ENCODE data around the gene NPDC1.

The NPDC1 gene

GRCh38 chr9:137057545-137057944 lies 11.6 kb upstream of the NPDC1 start:
- no peak for DNase-seq (ENCODE audit: low read depth in 4 of 4, low spot score in 1 of 4)

GRCh38 chr9:137056739-137057415 lies 10.9 kb upstream of the NPDC1 start:
- no peak for DNase-seq (ENCODE audit: low read depth in 4 of 4, low spot score in 1 of 4)

- DNase-seq (ENCODE audit: low read depth in 4 of 4, low spot score in 1 of 4), result no peak
These were observed 9.7 kb upstream of the NPDC1 start for GRCh38 chr9:137055385-137056364.

DNA sequence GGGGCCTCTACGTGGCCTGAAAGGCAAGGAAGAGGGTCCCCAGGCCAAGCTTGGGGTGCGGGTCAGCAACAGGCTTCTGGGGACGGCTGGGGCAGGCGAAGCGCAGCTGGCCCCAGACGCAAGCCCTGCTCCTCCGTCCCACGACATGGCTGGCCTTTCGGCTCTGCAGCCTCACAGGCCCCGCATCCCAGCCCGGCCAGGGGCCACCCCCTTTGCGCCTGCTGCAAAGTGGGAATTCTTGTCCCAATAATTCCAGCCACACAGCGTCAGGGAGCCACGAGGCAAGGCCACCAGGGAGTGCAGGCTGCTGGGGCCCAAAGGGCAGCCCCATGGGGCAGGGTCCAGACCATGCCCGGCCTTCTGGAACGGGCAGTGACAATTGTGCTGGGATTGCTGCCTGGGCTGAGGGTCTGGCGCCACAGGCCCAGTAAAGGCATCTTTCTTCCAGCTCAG lies 9.0 kb upstream of the NPDC1 start:
- DNase-seq (ENCODE audit: low read depth in 4 of 4, low spot score in 1 of 4), result no peak

DNA sequence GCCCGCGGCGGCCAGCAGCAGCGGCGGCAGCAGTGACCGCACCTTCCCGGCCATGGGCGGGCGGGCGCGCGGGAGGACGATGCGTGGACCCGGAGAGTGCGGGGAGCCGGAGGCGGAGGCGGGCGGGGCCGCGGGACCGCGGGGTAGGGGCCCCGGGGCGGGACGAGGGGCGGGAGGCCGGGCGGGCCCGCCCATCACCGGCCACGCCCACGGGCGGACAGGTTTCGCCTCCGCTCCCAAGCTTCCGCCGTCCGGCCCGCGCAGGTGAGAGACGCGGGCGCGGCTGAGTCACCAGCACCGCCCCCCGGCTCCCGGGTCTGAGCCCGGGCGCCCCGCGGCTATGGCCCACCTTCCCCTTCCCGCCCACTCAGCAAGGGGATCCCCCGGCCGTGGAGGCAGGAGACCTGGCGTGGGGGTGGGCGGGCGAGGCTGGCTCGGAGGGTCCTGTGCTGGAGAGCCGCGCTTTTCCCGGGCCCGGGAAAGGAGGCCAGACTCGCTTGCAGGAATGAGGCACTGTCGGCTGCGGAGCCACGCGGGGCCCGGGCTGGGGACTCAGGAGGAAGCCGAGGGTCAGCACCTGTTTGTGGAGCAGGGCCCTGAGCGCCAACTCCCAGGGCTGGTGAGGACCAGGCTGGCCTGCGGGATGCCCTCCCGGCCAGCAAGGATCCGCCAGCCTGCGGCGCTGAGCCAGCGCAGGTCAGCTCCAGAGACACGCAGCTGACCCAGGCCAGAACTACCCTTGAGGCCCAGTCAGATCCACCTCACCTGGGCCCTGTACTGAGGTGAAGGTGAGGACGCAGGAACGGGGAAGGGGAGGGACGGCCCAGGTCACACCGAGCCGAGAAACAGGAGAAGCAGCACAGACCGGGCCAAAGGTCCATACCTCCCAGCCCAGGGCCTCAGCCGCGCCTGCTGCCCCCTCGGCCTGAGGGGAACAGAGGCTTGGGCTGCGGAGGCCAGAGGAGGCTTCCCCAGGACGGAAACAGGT lies 8.3 kb upstream of the NPDC1 start, which contains the start of gene ENTPD2:
TSS of gene ENTPD2 (minus strand) at position 118 of the 988 bp plus-strand sequence. CDS start at position 54, 64 bp downstream.
- peak in 1 of 4 experiments; percentile 44 for DNase-seq (ENCODE audit: low read depth in 4 of 4, low spot score in 1 of 4)

DNA sequence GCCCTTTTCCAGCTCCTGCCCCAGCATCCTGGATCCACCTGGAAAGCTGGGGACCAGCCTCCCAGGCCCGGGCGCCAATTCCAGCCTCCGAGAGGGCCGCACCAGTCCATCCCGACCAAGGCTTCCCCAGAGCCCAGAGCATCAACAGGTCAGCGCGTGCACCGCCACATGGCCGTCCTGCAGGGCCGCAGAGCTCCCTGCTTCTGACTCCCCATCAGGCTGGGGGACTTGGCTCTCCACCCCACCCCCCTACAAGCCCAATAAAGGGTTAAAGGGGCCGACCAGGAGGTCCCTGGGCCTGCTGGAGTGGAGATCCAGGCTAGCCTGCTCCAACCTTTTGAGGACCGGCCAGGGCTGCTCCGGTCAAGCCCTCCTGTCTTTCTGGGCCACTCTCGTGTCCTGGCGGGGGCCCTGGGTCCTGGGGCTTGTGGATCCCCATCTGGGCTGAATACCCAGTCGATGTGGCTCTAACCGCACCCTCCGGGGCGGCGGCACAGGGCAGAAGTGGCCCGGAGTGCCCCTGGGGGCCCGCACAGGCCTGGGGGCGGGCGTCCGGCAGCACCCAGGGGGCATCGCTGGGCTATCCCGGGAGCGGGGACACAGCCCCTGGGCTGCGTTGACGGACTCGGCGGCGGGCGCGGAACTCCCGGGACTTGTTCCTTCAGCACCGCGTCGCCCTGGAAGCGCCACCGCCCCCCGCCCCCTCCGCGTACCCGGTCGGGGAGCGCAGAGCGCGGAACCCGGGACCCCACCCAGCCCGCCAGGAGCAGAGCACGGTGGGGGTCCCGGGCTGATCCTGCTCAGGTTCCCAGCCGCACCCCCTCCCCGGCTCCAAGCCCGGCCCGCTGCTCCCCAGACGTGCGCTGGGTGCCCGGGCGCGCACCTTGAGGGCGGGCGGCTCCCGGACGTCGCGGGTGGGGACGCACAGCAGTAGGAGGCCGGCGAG lies 7.3 kb upstream of the NPDC1 start:
- no peak for DNase-seq (ENCODE audit: low read depth in 4 of 4, low spot score in 1 of 4)

DNA sequence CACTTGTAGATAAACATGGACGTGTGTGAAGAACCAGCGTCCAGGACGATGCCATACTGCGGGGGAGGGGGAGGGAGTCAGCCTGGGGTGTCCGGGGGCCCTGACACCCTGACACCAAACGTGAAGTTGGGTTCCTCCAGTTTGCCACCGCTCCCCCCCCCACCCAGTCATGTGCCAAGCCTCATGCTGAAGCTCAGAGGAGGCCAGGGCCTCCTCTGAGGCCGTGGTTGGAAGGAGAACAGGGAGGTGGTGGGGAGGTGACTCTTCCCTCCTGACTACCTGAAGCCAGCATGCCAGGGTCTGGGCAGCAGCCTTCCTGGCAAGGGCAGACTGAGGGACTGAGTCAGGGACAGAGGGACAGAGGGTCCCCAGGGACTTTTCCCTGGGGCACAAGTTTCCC lies 6.3 kb upstream of the NPDC1 start:
- no peak for DNase-seq (ENCODE audit: low read depth in 4 of 4, low spot score in 1 of 4)

DNA sequence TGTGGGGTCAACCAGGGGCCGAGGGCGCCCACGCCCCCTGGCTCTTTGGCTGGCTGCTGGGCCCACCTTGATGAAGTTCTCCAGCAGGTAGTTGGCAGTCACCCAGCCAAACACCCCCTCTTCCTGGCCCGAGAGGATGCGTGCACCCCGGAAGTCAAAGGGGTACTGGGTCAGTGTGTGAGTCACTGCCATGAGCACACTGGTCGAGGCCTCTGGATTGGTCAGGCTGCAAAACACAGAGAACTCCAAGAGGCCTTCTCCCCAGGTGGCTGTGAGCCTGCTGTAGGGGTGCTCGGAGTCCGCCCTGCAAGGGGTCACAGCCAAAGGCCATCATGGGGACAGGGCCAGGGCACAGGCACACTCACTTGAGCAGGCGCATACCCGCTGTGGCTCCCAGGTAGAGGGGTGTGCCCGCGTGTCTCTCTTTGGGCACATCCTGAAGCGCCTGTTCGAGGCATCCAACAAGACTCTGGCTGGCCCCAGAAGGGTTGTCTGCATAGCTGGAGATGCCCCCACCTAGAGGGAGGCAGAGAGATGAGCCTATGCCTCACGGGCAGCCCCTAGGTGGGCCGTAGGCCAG lies 5.3 kb upstream of the NPDC1 start:
- DNase-seq (ENCODE audit: low read depth in 4 of 4, low spot score in 1 of 4), result no peak

GRCh38 chr9:137050570-137050969 lies 4.6 kb upstream of the NPDC1 start:
- DNase-seq (ENCODE audit: low read depth in 4 of 4, low spot score in 1 of 4), result no peak

DNA sequence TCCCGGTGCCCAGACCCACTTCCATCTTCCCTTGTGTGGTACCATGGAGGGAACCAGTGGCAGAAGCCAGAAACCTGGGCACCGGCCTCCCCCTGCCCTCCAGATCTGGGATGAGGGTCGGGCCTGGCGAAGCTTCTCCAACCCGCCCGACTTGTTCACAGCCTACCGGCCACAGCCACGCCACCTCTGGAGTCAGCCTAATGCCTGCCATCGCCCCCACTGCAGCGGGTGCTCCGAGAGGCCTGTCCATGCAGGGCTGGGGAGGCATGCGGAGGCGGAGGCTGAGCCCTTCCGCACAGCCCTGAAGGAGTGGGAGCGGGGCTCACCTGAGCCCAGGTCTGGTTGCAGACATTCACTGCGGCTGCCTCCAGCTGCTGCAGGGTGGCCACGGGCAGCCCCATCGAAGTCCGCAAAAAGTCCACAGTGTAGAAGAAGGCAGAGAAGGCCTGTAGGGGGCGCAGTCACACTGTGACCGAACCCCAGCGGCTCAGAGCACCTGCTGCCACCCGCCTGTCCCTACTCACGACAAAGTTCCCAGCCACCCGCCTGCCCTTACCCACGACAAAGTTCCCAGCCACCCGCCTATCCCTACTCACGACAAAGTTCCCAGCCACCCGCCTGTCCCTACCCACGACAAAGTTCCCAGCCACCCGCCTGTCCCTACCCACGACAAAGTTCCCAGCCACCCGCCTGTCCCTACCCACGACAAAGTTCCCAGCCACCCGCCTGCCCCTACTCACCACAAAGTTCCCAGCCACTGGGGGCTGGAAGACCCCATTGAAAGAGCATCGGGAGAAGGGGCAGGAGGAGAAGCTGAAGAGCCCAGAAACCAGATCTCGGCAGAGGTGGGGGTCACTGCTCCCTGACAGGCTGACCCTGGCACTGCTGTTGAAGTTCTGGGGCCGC lies 3.8 kb upstream of the NPDC1 start:
- peak in 1 of 4 experiments; percentile 43 for DNase-seq (ENCODE audit: low read depth in 4 of 4, low spot score in 1 of 4)

DNA sequence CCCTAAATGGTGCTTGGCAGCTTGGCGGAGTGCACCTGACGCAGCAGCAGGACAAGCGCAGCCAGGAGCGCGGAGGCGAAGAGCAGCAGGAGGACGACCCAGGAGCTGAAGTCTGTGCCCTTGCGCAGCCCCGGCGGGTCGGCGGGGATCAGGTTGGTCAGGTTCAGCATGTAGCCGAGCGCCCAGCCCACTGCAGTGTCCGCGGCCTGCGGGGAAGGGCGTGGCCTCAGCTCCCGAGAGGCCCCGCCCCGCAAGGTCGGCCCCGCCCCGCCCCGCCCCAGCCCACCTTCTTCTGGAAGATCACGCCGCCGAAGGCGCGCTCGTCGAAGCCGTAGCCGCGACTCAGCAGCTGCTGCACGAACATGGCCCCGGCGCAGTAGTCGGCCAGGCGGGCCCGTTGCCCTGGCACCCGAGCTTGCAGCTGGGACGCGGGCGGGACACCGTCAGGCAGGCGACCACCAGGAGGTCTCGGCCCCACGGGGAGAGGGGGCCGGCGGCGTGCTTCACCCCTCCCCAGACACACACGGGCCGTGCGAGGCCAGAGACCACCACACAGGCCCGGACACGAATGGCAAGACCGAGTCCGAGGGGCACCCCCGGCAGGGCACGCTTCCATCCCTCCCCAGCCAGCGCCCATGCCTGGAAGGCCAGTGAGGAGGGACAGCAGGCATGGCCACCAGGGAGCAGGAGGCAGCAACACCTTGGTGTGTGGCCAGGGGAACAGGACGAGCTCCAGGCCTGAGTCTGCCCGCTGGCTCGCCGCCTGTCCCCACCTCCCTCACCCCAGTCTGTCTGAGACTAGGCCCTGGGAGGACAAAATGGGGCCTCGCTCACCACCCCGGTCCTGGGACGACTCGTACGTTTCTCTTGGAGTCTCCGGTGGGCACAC lies 2.9 kb upstream of the NPDC1 start:
- DNase-seq (ENCODE audit: low read depth in 4 of 4, low spot score in 1 of 4), result no peak

- no peak for DNase-seq (ENCODE audit: low read depth in 4 of 4, low spot score in 1 of 4)
These were observed 486 bp downstream of the NPDC1 start for GRCh38 chr9:137045294-137046087.

DNA sequence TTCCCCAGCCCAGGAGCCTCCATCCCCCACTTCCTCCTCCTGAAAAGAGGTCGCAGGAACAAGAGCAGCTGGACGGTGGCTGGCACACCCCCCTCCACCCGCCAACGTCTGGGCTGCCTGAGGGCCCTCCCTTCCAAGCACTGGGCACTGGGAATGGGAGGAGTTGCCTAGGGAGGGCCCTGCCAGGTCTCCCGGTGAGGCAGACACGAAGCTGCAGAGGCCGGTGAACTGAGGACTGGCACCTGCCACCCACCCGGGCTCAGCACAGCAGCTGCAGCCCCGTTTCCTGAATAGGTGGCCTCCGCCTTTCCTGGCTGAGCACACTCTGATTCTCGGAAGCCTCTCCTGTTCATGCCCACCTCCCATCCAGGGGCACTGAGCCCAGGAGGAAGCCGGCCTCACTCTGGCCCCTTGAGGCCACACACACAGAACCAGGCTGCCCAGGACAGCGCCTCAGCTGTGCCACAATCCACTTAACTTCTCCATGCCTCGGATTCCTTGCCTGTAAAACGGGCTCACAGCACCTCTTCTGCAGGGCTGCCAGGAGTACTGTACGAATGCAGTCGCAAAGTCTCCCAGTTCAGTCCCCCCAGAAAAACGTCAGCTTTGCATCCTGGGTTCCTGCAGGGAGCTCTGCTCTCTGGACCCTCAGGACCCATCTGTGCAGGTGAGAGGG lies 1.3 kb downstream of the NPDC1 start:
- no peak for DNase-seq (ENCODE audit: low read depth in 4 of 4, low spot score in 1 of 4)

GRCh38 chr9:137044037-137044436 lies 1.9 kb downstream of the NPDC1 start:
- DNase-seq (ENCODE audit: low read depth in 4 of 4, low spot score in 1 of 4), result no peak

GRCh38 chr9:137042751-137043727 lies 2.9 kb downstream of the NPDC1 start:
- DNase-seq (ENCODE audit: low read depth in 4 of 4, low spot score in 1 of 4), result no peak
